ENCODE measurements around the gene PSD.
A peak's percentile ranks its signal among the peaks of the same experiment; 100 is the strongest.

The PSD gene

GRCh38 chr10:102438374-102438773 lies 19.8 kb upstream of the PSD start:
- DNase-seq: no peak

GRCh38 chr10:102437515-102437914 lies 18.9 kb upstream of the PSD start:
- DNase-seq: no peak

DNA sequence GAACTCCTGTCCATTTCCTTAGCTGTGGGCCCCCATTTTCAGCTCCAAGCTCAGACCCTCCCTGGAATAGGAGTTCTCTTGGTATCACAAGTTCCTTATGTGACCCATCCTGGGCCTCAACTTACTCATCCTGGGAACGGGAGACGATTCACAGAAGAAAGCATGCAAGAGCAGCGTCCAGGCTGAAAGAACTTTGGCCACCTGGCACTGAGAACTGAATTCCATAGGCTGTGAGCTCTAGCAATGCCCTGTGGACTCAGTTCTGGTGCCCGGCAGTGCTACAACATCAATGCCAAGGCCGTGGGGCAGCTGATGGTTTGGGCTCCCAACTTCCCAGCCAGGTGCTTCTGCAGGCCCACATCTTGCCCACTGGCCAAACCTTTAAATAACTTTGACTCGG lies 17.7 kb upstream of the PSD start:
- DNase-seq: no peak

DNA sequence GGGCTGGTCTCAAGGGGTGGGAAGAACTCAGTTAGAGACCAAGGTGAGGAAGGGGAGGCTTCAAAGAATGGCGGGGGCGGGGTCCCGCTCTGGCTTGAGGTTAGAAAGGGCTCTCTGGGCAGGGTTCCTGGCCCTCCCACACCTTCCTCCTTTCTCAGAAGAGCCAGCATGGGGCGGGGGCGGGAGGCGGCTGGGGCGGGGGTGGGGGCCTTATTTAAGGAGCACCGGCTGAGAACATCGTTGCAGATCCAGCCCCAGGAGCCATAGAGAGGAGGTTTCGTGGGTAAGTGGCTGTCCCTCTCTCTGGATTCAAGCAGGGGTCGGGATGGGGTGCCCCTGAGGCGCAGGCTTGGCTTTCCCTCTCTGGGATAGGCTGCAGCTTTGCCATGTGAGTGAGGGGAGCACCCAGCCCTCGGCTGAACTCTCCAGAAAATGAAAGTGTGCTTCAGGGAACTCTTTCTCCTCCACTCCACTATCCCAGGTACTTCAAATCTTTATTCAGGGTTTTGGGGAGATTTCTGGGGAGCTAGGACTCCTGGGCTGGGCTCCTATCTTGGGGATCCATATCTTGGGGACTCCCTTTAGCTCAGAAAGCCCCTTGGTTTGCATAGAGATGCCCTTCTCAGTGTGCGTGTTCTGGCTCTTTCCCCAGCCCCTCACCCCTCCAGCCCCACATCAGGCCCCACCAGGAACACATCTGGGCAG lies 17.1 kb upstream of the PSD start:
- no peak for DNase-seq

GRCh38 chr10:102435133-102435497 lies 16.5 kb upstream of the PSD start:
- DNase-seq: no peak

DNA sequence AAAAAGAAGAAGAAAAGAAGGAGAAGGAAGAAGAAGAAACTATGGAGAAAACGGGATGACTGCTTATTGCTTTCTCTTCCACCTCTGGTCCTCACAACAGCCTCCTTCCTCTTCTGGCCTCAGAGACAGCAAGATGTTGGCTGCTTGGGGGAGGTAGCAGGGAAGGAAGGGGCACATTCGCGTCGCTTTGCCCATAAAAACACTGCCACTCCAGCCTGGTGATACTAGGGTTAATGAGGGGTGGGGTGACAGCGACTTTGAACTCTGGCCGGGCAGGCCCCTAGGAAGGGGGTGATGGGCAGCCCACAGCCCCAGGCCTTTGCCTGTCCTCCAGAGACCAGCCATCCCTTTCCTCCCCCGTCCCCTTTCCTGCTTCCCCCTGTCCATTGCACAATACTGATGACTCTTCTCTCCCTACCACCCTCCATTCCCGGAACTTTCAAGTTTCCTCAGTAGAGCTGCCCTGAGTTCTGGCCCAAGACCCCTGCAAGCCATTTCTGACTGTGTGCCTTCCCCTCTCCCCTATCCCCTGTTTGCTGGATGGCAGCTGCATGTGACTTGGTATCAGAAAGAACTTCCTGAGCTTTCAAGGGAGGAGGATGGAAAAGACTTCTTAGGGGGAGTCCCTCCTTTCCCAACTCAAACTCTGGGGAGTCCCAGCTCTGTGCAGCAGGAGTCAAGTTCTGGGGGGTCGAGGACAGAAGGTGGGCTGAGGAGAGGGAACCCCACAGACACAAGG lies 16.0 kb upstream of the PSD start:
- DNase-seq: peak; percentile 45

- no peak for DNase-seq
Observed at GRCh38 chr10:102433619-102434046, 15.0 kb upstream of the PSD start.

DNA sequence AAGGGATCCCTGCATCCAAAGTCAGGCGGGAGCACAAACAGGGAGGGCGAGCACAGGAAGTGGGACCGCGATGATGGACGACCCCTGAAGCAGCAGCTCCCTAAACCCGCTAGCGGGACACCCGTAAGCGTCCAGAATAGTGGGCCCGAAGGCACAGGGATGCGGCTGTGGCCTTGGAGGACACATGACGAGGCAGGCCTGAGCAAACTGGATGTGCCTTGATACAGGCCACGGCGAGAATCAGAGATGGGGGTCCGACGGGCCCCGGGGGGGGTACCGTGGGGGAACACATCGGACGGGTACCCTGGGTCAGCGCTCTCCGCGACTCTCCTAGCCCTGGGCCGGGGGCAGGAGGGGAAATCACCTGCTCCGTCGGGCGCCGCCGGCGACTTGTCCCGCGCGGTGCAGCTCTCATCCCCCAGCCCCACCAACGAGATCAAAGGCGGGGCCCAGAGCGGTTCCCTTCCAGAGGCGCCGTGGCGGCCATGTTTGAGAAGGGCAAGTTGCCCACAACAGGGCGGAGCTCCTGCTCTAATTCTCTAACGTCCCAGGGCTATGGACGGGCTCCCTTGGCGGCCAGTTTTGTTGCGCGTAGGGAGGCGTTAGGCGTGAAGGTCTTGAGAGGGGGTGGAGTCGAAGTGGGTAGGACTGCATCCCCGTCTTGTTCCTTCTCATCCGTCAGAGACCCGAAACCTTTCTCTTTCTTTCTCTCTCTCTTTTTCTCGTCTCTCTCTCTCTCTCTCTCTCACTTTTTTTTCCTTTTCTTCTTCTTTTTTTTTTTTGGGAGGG lies 13.8 kb upstream of the PSD start, which contains the start of gene CUEDC2:
TSS of gene CUEDC2 (minus strand) at position 413 of the 789 bp plus-strand sequence. CDS start 7,386 bp downstream, outside the sequence.
- DNase-seq: peak; percentile 98

DNA sequence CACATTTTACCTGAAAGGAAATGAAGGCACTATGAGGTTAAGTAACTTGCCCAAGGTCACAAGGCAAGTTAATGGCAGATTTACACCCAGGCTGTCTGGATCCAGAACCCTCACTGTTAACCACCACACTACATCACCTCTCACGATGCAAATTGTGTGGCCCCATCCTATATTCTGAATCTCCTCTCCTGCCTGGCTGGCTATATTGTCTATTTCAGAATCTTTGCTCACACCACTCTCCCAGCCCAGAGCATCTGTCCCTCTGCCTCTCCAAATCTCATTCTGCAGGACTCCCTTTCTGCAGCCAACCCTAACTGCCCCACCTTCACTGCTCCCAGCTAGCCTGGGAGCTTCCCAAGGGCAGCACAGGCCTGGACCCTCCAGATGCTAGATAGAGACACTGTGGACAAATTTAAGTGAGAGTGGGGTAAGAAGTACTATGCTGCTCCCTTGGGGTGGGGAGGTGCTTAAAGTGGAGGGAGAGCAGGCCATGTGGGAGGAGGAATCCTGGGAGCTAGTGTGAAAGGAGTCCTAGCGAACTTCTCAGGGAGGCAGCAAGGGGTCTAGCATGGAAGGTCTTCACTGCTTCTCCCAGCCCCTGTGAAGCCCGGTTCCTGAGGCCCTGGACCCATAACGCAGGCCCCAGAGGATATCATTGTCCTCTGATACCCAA lies 13.0 kb upstream of the PSD start:
- DNase-seq: no peak

- DNase-seq: no peak
Observed at GRCh38 chr10:102429468-102429867, 10.9 kb upstream of the PSD start.

- DNase-seq: no peak
Observed at GRCh38 chr10:102426803-102427287, 8.3 kb upstream of the PSD start.

DNA sequence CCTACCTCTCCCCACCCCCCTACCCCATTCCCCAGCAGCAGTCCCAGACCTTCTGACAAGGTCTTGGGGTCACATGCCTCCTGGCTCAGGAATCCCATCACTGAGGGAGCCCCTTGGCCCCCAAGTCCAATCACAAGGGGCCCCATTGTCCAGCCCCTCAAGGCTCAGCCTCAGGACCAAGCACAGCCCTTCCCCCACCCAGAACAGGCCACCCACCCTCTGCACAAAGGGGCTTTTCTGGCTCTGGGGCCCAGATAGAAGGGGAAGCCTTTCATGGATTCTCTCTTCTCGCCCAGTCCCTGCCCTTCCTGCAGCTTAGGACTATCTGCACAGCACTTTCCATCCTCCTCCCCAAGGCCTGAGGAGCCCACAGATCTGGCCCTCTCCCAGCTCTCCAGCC lies 6.9 kb upstream of the PSD start:
- DNase-seq: no peak

GRCh38 chr10:102424916-102425315 lies 6.3 kb upstream of the PSD start:
- no peak for DNase-seq

DNA sequence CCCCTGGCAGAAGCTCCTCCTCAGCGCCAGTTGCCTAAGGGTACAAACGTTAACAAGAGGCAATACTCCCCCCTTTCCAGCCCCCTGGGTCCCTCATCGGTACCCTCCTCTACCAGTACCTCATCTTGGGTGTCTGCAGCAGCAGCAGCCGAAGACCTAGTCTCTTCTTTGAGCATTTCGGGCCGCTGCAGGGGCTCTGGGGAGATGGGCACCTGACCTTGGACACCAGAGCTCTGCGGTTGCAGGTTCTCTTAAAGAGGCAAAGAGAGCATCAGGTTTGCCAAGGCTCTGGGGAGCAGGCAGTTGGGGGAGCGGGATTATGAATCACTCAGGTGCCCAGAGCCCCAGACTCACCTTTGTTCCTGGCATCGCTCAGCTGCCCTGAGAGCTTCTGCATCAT lies 5.6 kb upstream of the PSD start:
- DNase-seq: no peak

DNA sequence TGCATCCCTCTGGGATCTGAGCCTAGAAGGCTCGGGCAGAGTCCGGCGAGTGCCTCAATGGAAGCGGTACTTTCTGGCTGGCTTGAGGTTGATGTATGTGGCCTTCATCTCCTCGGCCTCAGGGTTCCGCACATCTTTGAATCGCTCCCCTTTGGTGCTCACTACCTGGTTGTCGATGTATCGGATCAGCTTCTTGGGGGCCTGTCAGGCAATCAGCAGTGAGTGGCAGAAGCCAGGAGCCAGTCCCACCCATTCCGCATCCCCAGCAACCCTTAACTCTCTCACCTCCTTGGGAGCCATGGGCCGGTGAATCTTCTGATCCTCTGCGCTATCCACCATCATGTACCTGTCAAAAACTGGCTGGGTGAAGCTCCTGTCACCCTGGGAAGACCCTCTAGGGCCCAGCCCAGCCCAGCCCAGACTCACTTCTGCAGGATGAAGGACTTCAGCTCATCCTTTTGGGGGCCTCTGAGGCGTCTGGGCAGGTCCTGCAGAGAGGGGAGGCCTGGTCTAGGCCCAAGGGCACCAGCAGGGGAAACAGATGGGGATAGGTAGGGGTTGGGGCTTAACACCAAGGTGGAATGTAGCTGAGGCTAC lies 4.9 kb upstream of the PSD start:
- no peak for DNase-seq

GRCh38 chr10:102422545-102423129 lies 4.1 kb upstream of the PSD start:
- DNase-seq: peak; percentile 63

DNA sequence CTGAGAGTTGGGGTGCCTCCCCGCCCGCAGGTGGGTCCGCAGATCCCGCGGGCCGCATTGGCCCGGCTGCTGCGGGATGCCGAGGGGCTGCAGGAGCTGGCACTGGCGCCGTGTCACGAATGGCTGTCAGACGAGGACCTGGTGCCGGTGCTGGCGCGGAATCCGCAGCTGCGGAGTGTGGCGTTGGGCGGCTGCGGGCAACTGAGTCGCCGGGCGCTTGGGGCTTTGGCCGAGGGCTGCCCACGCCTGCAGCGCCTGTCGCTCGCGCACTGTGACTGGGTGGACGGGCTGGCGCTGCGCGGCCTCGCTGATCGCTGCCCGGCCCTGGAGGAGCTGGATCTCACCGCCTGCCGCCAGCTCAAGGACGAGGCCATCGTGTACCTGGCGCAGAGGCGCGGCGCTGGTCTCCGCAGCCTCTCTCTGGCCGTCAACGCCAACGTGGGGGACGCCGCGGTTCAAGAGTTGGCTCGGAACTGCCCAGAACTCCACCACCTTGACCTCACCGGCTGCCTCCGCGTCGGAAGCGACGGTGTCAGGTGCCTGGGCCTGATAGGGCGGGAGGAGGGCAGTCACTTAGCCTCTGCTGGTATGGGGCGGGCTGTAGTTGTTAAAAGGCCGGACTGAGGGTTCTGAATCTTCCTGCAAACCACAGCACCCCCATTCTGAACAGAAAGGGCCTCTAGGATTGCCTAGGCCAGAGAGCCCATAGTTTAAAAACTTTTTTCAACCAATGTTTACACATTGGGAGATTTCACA lies 3.4 kb upstream of the PSD start:
- DNase-seq: no peak

GRCh38 chr10:102421507-102421756 lies 2.8 kb upstream of the PSD start:
- no peak for DNase-seq

GRCh38 chr10:102420714-102421506 lies 2.3 kb upstream of the PSD start, which contains the start of gene FBXL15:
Gene FBXL15 (plus strand): TSS chr10:102420836. CDS start chr10:102421130, 294 bp downstream.
- peak; percentile 97 for DNase-seq

GRCh38 chr10:102420181-102420713 lies 1.7 kb upstream of the PSD start:
- no peak for DNase-seq
